Panc1 (cell line): ENCODE data around the gene RAB4A. TPM values are rescaled to one million over a fixed set of nuclear protein-coding genes. Genes with fewer than 3 reads are reported as not detected.

ENCODE experiments used
- ATAC-seq: fragments of 200-7000 bp; cut with Tn5 transposase; 2 replicates; pipeline ENCODE4 v1.9.1; 2020; ENCODE audit warnings: mild to moderate bottlenecking, moderate library complexity
- BruUV-seq: library from RNA; stranded (reverse); fragments of 400-500 nt; replicated peaks from 2 replicates; lab custom pipeline; 2021; lab: Mats Ljungman, UMichigan
- CTCF ChIA-PET: fragments of 300-600 bp; sonication (Branson Sonifier 250); formaldehyde crosslinking; loops from one replicate; lab custom pipeline; 2022; ENCODE audit warnings: antibody characterized with exemption; lab: Charles Lee
- POLR2A ChIA-PET: fragments of 300-600 bp; sonication (Branson Sonifier 250); formaldehyde crosslinking; loops from one replicate; lab custom pipeline; 2022; ENCODE audit warnings: antibody characterized with exemption; lab: Charles Lee
- DNase-seq: peaks from one replicate; pipeline ENCODE4 v3.0.0-alpha.2; 2010; ENCODE audit warnings: low read depth, low spot score
- H3K27ac ChIP-seq: 2 replicates; pipeline ENCODE4 v1.5.1; 2011; ENCODE audit warnings: mild to moderate bottlenecking, low read length, inconsistent platforms
- H3K27me3 ChIP-seq: fragments of 200-500 bp; sonication (Bioruptor generic); 2 replicates; pipeline ENCODE4 v1.6.0; 2014; ENCODE audit warnings: low read length, inconsistent platforms; ENCODE audit not compliant: control insufficient read depth, insufficient read depth
- H3K36me3 ChIP-seq: fragments of 200-500 bp; sonication (Bioruptor generic); 2 replicates; pipeline ENCODE4 v1.5.1; 2014; ENCODE audit warnings: inconsistent platforms, mild to moderate bottlenecking, low read length, moderate library complexity; ENCODE audit not compliant: control insufficient read depth, insufficient read depth
- H3K4me1 ChIP-seq: 2 replicates; pipeline ENCODE4 v1.5.1; 2011; ENCODE audit warnings: inconsistent platforms, mild to moderate bottlenecking, low read length, moderate library complexity; ENCODE audit not compliant: control insufficient read depth, insufficient read depth
- H3K4me3 ChIP-seq, 2 experiments: 2 replicates each; pipeline ENCODE4 v1.5.1; 2011 to 2012; ENCODE audit warnings: low read depth in 2 of 2, low read length in 2 of 2, mild to moderate bottlenecking in 2 of 2, inconsistent platforms in 1 of 2, moderate library complexity in 1 of 2
- H3K9me3 ChIP-seq: fragments of 200-500 bp; sonication (Bioruptor generic); 2 replicates; pipeline ENCODE4 v1.5.1; 2014; ENCODE audit warnings: low read depth, mild to moderate bottlenecking, inconsistent platforms, low read length, moderate library complexity; ENCODE audit not compliant: control insufficient read depth, insufficient read depth
- CTCF ChIP-seq: fragments of 450-650 bp; IDR thresholded peaks from 2 replicates; pipeline ENCODE4 v1.5.1; 2017; ENCODE audit warnings: mild to moderate bottlenecking
- POLR2AphosphoS5 ChIP-seq: IDR thresholded peaks from 2 replicates; pipeline ENCODE4 v1.6.1; 2012; ENCODE audit warnings: mild to moderate bottlenecking, low read depth, low read length, moderate library complexity
- REST ChIP-seq, 2 experiments: IDR thresholded peaks; 2 replicates each; pipeline ENCODE4 v1.6.1; 2011 to 2012; ENCODE audit warnings: low read depth in 2 of 2, control low read depth in 1 of 2, low read length in 1 of 2, mild to moderate bottlenecking in 1 of 2, moderate library complexity in 1 of 2; ENCODE audit not compliant: insufficient read depth in 1 of 2
- SIN3A ChIP-seq: IDR thresholded peaks from 2 replicates; pipeline ENCODE4 v1.6.1; 2012; ENCODE audit warnings: low read depth, mild to moderate bottlenecking, low read length, moderate library complexity, borderline replicate concordance; ENCODE audit not compliant: insufficient read depth
- TCF7L2 ChIP-seq: IDR thresholded peaks from 2 replicates; pipeline ENCODE4 v1.6.1; 2011; ENCODE audit warnings: mild to moderate bottlenecking, low read depth, low read length, inconsistent platforms
- in situ Hi-C: cut with HindIII; loops from 2 replicates; pipeline ENCODE4 v1.10.0; 2016; ENCODE audit warnings: low sequenced_read_pairs, low pct_unique_long_range_greater_than_20kb
- intact Hi-C: fragments of 100-400 bp; cut with micrococcal nuclease; formaldehyde crosslinking; loops from one replicate; pipeline ENCODE4 v1.10.0; 2022; ENCODE audit not compliant: unreplicated experiment
- total RNA-seq: library from RNA; stranded (reverse); gene quantifications from one replicate; pipeline ENCODE4 v1.2.1, GENCODE V29; 2021; ENCODE audit not compliant: unreplicated experiment

RAB4A gene
- total RNA-seq, 1 experiment from 2014 or later: 73.0 TPM

- H3K27ac ChIP-seq: no peak overlapping the region
- H3K27me3 ChIP-seq: no peaks in the 10 kb centered on the region
- in situ Hi-C loops (no loop called here), intact Hi-C loops (no loop called here)
- H3K4me1 ChIP-seq: no peaks in the 10 kb centered on the region
- H3K36me3 ChIP-seq: no peaks in the 10 kb centered on the region
- no peak overlapping the region for H3K4me3 ChIP-seq
- BruUV-seq: no TSS peak
- ChIA-PET POLR2A (no interaction called here), CTCF (no interaction called here)
- TF ChIP-seq POLR2AphosphoS5 (no peak), SIN3A (no peak), TCF7L2 (no peak)
- H3K9me3 ChIP-seq: no peaks in the 10 kb centered on the region
- no peak for ATAC-seq
- DNase-seq: no peak
These were observed 26.8 kb upstream of the RAB4A start for GRCh38 chr1:229244091-229244490.

- no peak for ATAC-seq
- ChIA-PET CTCF (no interaction called here), POLR2A (no interaction called here)
- BruUV-seq: no TSS peak
- intact Hi-C loops: no loop called here
- H3K27ac ChIP-seq: no peak overlapping the region
- H3K27me3 ChIP-seq: no peaks in the 10 kb centered on the region
- in situ Hi-C loops: no loop called here
- no peak overlapping the region for H3K4me3 ChIP-seq
- H3K9me3 ChIP-seq: no peaks in the 10 kb centered on the region
- DNase-seq: no peak
- H3K4me1 ChIP-seq: no peaks in the 10 kb centered on the region
- TF ChIP-seq CTCF (no peak), TCF7L2 (no peak), REST (IDR thresholded peaks at IDR 0.05; ENCODE audit: insufficient read depth in 1 of 2, low read depth in 2 of 2, low read length in 1 of 2) (no peak), SIN3A (no peak), POLR2AphosphoS5 (no peak)
- no peaks in the 10 kb centered on the region for H3K36me3 ChIP-seq
These were observed 23.0 kb upstream of the RAB4A start for GRCh38 chr1:229247871-229248270.
